ACHN (cell line): ENCODE measurements around the gene UBE2D1.

Experiments used
- DNase-seq: peaks from one replicate; pipeline ENCODE4 v3.0.0-alpha.2; 2015
- in situ Hi-C: cut with HindIII; loops from 2 replicates; pipeline ENCODE4 v1.10.0; 2017; ENCODE audit warnings: low sequenced_read_pairs, low pct_ligation_motif_present, low pct_unique_long_range_greater_than_20kb

The UBE2D1 gene

GRCh38 chr10:58334817-58335305, at the start of gene UBE2D1:
Gene UBE2D1 (plus strand): TSS chr10:58335006. CDS start chr10:58335202, 196 bp downstream.
- in situ Hi-C loops: no loop called here
- DNase-seq: peak; percentile 84

- in situ Hi-C loops: no loop called here
These were observed 43.1 kb upstream of the UBE2D1 start for GRCh38 chr10:58291538-58292174.

GRCh38 chr10:58293989-58294388, 40.8 kb upstream of the UBE2D1 start:
- no peak for DNase-seq
- in situ Hi-C loops: no loop called here

More at GRCh38 chr10:58291538-58292174, 43.1 kb upstream of the UBE2D1 start:
- DNase-seq: peak; percentile 65

GRCh38 chr10:58299580-58299979, 35.2 kb upstream of the UBE2D1 start:
- in situ Hi-C loops: no loop called here
- DNase-seq: peak; percentile 74

GRCh38 chr10:58300676-58301075, 34.1 kb upstream of the UBE2D1 start:
- in situ Hi-C loops: no loop called here
- DNase-seq: no peak

GRCh38 chr10:58302254-58302653, 32.6 kb upstream of the UBE2D1 start:
- no peak for DNase-seq
- in situ Hi-C loops: no loop called here

- no peak for DNase-seq
- in situ Hi-C loops: no loop called here
These were observed 30.6 kb upstream of the UBE2D1 start for GRCh38 chr10:58304099-58304633.

- no peak for DNase-seq
- in situ Hi-C loops: no loop called here
These were observed 29.0 kb upstream of the UBE2D1 start for GRCh38 chr10:58305821-58306220.

- in situ Hi-C loops: no loop called here
- no peak for DNase-seq
These were observed 27.1 kb upstream of the UBE2D1 start for GRCh38 chr10:58307676-58308075.

- no peak for DNase-seq
- in situ Hi-C loops: no loop called here
These were observed 23.8 kb upstream of the UBE2D1 start for GRCh38 chr10:58311026-58311425.

- DNase-seq: no peak
- in situ Hi-C loops: no loop called here
These were observed 17.9 kb upstream of the UBE2D1 start for GRCh38 chr10:58316874-58317273.

- in situ Hi-C loops: no loop called here
- DNase-seq: no peak
These were observed 16.5 kb upstream of the UBE2D1 start for GRCh38 chr10:58318346-58318745.

- in situ Hi-C loops: no loop called here
- peak; percentile 29 for DNase-seq
These were observed 15.2 kb upstream of the UBE2D1 start for GRCh38 chr10:58319599-58319998.

GRCh38 chr10:58320351-58321049, 14.3 kb upstream of the UBE2D1 start:
- in situ Hi-C loops: no loop called here
- DNase-seq: no peak

- no peak for DNase-seq
- in situ Hi-C loops: no loop called here
These were observed 12.6 kb upstream of the UBE2D1 start for GRCh38 chr10:58322072-58322834.

- in situ Hi-C loops: no loop called here
- DNase-seq: no peak
These were observed 12.0 kb upstream of the UBE2D1 start for GRCh38 chr10:58322835-58323209.

GRCh38 chr10:58326967-58327381, 7.8 kb upstream of the UBE2D1 start:
- in situ Hi-C loops: no loop called here
- no peak for DNase-seq

GRCh38 chr10:58328233-58328632, 6.6 kb upstream of the UBE2D1 start:
- DNase-seq: no peak
- in situ Hi-C loops: no loop called here

GRCh38 chr10:58330431-58330830, 4.4 kb upstream of the UBE2D1 start:
- in situ Hi-C loops: no loop called here
- no peak for DNase-seq
